HepG2 (cell line): ENCODE results near the gene FAM174C. TPM values are rescaled to one million over a fixed set of nuclear protein-coding genes. Genes with fewer than 3 reads are reported as not detected.

Experiments used
- ATF5 ChIP-seq: sonication (generic); formaldehyde crosslinking; IDR thresholded peaks from 2 replicates; pipeline ENCODE4 v1.4.0; 2020; ENCODE audit warnings: mild to moderate bottlenecking, low read depth, missing genetic modification reagents
- ATM ChIP-seq: fragments of 450-650 bp; IDR thresholded peaks from 2 replicates; pipeline ENCODE4 v1.7.1; 2017; ENCODE audit warnings: mild to moderate bottlenecking, borderline replicate concordance
- CBX1 ChIP-seq: IDR thresholded peaks from one replicate; pipeline ENCODE4 v1.6.1; 2016; ENCODE audit warnings: antibody characterized with exemption, low read depth
- CBX2 ChIP-seq, 2 experiments: fragments of 200-600 bp in 1 of 2; sonication (generic); formaldehyde crosslinking in 1 of 2; IDR thresholded peaks; 2 replicates each; pipeline versions ENCODE4 v1.7.0 to v1.8.1; 2018 to 2022; ENCODE audit warnings: low read depth in 2 of 2, low read length in 1 of 2, mild to moderate bottlenecking in 1 of 2, missing genetic modification reagents in 1 of 2
- CHCHD3 ChIP-seq: sonication (generic); formaldehyde crosslinking; IDR thresholded peaks from 2 replicates; pipeline ENCODE4 v1.8.0; 2022; ENCODE audit warnings: mild to moderate bottlenecking, missing genetic modification reagents, moderate library complexity
- ESRRA ChIP-seq: sonication (generic); formaldehyde crosslinking; IDR thresholded peaks from 2 replicates; pipeline ENCODE4 v1.5.1; 2020; ENCODE audit warnings: mild to moderate bottlenecking, low read depth, missing genetic modification reagents
- GTF3A ChIP-seq: sonication (generic); formaldehyde crosslinking; conservative IDR thresholded peaks from 2 replicates; pipeline ENCODE4 v1.4.0; 2020; ENCODE audit warnings: mild to moderate bottlenecking, missing genetic modification reagents
- KLF13 ChIP-seq: sonication (generic); formaldehyde crosslinking; IDR thresholded peaks from 2 replicates; pipeline ENCODE4 v1.4.0; 2020; ENCODE audit warnings: mild to moderate bottlenecking, missing genetic modification reagents
- RFXANK ChIP-seq: IDR thresholded peaks from 2 replicates; pipeline ENCODE4 v1.6.1; 2016
- TBL1XR1 ChIP-seq: fragments of 150-350 bp; IDR thresholded peaks from 2 replicates; pipeline ENCODE4 v1.6.1; 2014; ENCODE audit warnings: borderline replicate concordance, low read length; ENCODE audit not compliant: partially characterized antibody
- TRIM22 ChIP-seq: fragments of 450-650 bp; IDR thresholded peaks from 2 replicates; pipeline ENCODE4 v1.6.1; 2017
- TSC22D2 ChIP-seq: sonication (generic); formaldehyde crosslinking; IDR thresholded peaks from 2 replicates; pipeline ENCODE4 v1.5.1; 2020; ENCODE audit warnings: missing genetic modification reagents, mild to moderate bottlenecking, borderline replicate concordance
- ZFP41 ChIP-seq: sonication (generic); formaldehyde crosslinking; IDR thresholded peaks from 2 replicates; pipeline ENCODE4 v1.4.0; 2020; ENCODE audit warnings: mild to moderate bottlenecking, missing genetic modification reagents, borderline replicate concordance
- ZFP82 ChIP-seq: sonication (generic); formaldehyde crosslinking; IDR thresholded peaks from 2 replicates; pipeline ENCODE4 v1.5.1; 2020; ENCODE audit warnings: mild to moderate bottlenecking, missing genetic modification reagents, borderline replicate concordance
- ZFX ChIP-seq: sonication (generic); formaldehyde crosslinking; IDR thresholded peaks from 2 replicates; pipeline ENCODE4 v1.4.0; 2020; ENCODE audit warnings: mild to moderate bottlenecking, low read depth, missing genetic modification reagents, moderate library complexity
- ZMAT3 ChIP-seq: sonication (generic); formaldehyde crosslinking; conservative IDR thresholded peaks from 2 replicates; pipeline ENCODE4 v1.7.0; 2021; ENCODE audit warnings: missing genetic modification reagents
- ZNF124 ChIP-seq: sonication (generic); formaldehyde crosslinking; IDR thresholded peaks from 2 replicates; pipeline ENCODE4 v1.4.0; 2020; ENCODE audit warnings: missing genetic modification reagents
- ZNF619 ChIP-seq: sonication (generic); formaldehyde crosslinking; IDR thresholded peaks from 2 replicates; pipeline ENCODE4 v1.4.0; 2020; ENCODE audit warnings: mild to moderate bottlenecking, missing genetic modification reagents
- ZNF652 ChIP-seq: IDR thresholded peaks from 2 replicates; pipeline ENCODE4 v1.6.1; 2016; ENCODE audit warnings: low read depth, borderline replicate concordance
- ZNF878 ChIP-seq: sonication (generic); formaldehyde crosslinking; IDR thresholded peaks from 2 replicates; pipeline ENCODE4 v1.8.1; 2023; ENCODE audit warnings: mild to moderate bottlenecking, missing genetic modification reagents, moderate library complexity
- ZSCAN30 ChIP-seq: sonication (generic); formaldehyde crosslinking; IDR thresholded peaks from 2 replicates; pipeline ENCODE4 v1.5.0; 2020; ENCODE audit warnings: mild to moderate bottlenecking, missing genetic modification reagents
- polyA plus RNA-seq, 8 experiments: library from polyadenylated mRNA; depleted of rRNA in 3 of 8; stranded (reverse) in 7 of 8; unstranded in 1 of 8; fragments of >200 nt; fragmentation: Illumina TruSeq in 4 of 8; extraction: Trizol in 4 of 8; gene quantifications; 2 replicates each; pipeline versions ENCODE4 v1.2.1 to v1.2.3, GENCODE V29; 2011 to 2016; ENCODE audit warnings: low read depth in 4 of 8, missing spikeins in 1 of 8, mixed read lengths in 1 of 8; ENCODE audit not compliant: insufficient read depth in 1 of 8
- total RNA-seq, 5 experiments: library from RNA; depleted of rRNA; stranded (reverse); fragments of >200 nt; fragmentation: Illumina TruSeq; extraction: Trizol; gene quantifications; 2 replicates each; pipeline ENCODE4 v1.2.3, GENCODE V29; 2016; ENCODE audit warnings: low read depth in 1 of 5
- TF ChIP-seq, protein P1 (sequence below): sonication (generic); formaldehyde crosslinking; IDR thresholded peaks from 2 replicates; pipeline ENCODE4 v1.4.0; 2020; ENCODE audit warnings: missing genetic modification reagents
- TF ChIP-seq, protein P2 (sequence below): IDR thresholded peaks from 2 replicates; pipeline ENCODE4 v1.6.1; 2012; ENCODE audit warnings: low read depth, low read length, improper control_type of control experiment

FAM174C gene
- total and polyA plus RNA-seq, 2 of the 13 experiments (the other 11 are each of a cell fraction or from before 2014, with no cell fraction given): 19.5 to 31.3 TPM

DNA sequence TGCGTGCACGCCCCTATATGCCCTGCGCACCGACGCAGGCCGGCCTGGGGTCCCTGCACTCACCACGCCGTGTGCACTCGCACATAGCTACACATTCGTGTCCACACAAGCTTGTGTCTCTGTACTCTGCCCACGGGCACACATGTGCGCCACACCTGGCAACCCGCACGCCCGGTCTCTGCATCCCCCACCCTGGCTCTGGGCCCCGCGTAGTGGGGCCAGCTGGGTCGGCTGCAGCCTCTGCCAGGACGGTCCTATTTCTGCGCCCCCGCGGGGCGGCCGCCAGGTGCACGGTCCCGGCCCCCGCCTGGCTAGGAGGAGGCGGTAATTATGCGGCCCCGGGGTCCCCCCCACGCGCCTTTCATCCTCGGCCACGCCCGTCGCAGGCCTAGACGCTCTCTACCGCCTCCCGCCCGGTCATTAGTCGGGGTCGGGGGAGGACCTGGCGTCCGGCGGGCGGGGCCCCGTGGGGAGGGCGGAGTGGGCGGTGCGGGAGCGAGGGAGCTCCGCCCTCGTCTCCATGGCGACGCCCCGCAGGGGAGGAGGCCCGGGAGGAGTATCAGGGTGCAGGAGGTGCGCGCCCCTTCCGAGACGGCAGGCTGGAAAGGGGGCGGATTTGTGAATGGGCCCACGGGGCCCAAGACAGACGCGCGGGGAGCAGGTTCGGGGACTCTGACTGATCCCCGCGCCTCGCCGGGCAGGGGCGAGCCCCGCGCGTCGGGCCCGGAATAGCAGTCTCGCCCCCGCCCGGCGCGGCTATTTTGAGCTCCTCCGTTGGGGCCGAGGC, 9.0 kb upstream of the FAM174C start (continued):
- TF ChIP-seq ZFX (CRISPR knock-in tag) (peak; percentile 73), TBL1XR1 (no peak), CHCHD3 (CRISPR knock-in tag) (0 out of 2 replicates have a peak, but pooled peaks have one; percentile 4), ATF5 (CRISPR knock-in tag) (no peak), ZNF124 (0 out of 2 replicates have a peak, but pooled peaks have one; percentile 15), CBX1 (no peak), ZFP41 (CRISPR knock-in tag) (no peak; the same call in 1 of the 2 replicates), KLF13 (no peak), ZNF878 (CRISPR knock-in tag) (no peak), ZFP82 (CRISPR knock-in tag) (no peak), TRIM22 (no peak), CBX2 (IDR thresholded peaks at IDR 0.05; ENCODE audit: low read depth, low read length) (no peak), CBX2 (CRISPR knock-in tag; IDR thresholded peaks at IDR 0.05; ENCODE audit: low read depth) (no peak), GTF3A (peak; percentile 87; the same call in 1 of the 2 replicates), ZNF619 (CRISPR knock-in tag) (no peak), ZMAT3 (CRISPR knock-in tag) (0 out of 2 replicates have a peak, but pooled peaks have one; percentile 24), RFXANK (CRISPR knock-in tag) (no peak; the same call in 1 of the 2 replicates), TSC22D2 (CRISPR knock-in tag) (no peak), ZNF652 (CRISPR knock-in tag) (no peak), ZSCAN30 (CRISPR knock-in tag) (no peak), ESRRA (peak; percentile 72), ATM (no peak)
- TF ChIP-seq, protein P1, sequence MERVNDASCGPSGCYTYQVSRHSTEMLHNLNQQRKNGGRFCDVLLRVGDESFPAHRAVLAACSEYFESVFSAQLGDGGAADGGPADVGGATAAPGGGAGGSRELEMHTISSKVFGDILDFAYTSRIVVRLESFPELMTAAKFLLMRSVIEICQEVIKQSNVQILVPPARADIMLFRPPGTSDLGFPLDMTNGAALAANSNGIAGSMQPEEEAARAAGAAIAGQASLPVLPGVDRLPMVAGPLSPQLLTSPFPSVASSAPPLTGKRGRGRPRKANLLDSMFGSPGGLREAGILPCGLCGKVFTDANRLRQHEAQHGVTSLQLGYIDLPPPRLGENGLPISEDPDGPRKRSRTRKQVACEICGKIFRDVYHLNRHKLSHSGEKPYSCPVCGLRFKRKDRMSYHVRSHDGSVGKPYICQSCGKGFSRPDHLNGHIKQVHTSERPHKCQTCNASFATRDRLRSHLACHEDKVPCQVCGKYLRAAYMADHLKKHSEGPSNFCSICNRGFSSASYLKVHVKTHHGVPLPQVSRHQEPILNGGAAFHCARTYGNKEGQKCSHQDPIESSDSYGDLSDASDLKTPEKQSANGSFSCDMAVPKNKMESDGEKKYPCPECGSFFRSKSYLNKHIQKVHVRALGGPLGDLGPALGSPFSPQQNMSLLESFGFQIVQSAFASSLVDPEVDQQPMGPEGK (CRISPR knock-in tag): peak; percentile 99
- TF ChIP-seq, protein P2, sequence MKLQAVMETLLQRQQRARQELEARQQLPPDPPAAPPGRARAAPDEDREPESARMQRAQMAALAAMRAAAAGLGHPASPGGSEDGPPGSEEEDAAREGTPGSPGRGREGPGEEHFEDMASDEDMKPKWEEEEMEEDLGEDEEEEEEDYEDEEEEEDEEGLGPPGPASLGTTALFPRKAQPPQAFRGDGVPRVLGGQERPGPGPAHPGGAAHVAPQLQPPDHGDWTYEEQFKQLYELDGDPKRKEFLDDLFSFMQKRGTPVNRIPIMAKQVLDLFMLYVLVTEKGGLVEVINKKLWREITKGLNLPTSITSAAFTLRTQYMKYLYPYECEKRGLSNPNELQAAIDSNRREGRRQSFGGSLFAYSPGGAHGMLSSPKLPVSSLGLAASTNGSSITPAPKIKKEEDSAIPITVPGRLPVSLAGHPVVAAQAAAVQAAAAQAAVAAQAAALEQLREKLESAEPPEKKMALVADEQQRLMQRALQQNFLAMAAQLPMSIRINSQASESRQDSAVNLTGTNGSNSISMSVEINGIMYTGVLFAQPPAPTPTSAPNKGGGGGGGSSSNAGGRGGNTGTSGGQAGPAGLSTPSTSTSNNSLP: no peak
